Gastroesophageal sphincter (tissue), 3 donors: ENCODE results near the gene TNKS2.

ENCODE experiments used
- CTCF ChIP-seq, 4 experiments: fragments of 200-600 bp in 2 of 4; fragments of 450-650 bp in 2 of 4; sonication (generic) in 1 of 4; IDR thresholded peaks; one replicate each; pipeline ENCODE4 v1.5.1; 2017 to 2019; ENCODE audit warnings: antibody characterized with exemption in 4 of 4, mild to moderate bottlenecking in 2 of 4, moderate library complexity in 2 of 4
- POLR2A ChIP-seq, 2 donors: fragments of 450-650 bp; IDR thresholded peaks; one replicate each; pipeline ENCODE4 v1.6.1; 2017; ENCODE audit warnings: antibody characterized with exemption in 2 of 2, mild to moderate bottlenecking in 2 of 2, moderate library complexity in 1 of 2

GRCh38 chr10:91886954-91887271, 88.7 kb downstream of the TNKS2 start:
- TF ChIP-seq CTCF (IDR thresholded peaks at IDR 0.05) (no peak), POLR2A (IDR thresholded peaks at IDR 0.05) (no peak)
